IPS-18a (cell line): ENCODE data around the gene SAMD13.

Source experiments
- H3K27ac ChIP-seq: one replicate; pipeline ENCODE4 v1.5.1; 2013; ENCODE audit warnings: low read length
- H3K27me3 ChIP-seq: one replicate; pipeline ENCODE4 v1.6.1; 2013; ENCODE audit warnings: mild to moderate bottlenecking, low read length; ENCODE audit not compliant: control insufficient read depth, insufficient read depth
- H3K36me3 ChIP-seq: one replicate; pipeline ENCODE4 v1.6.1; 2013; ENCODE audit warnings: low read depth, low read length; ENCODE audit not compliant: control insufficient read depth
- H3K4me1 ChIP-seq: one replicate; pipeline ENCODE4 v1.6.1; 2013; ENCODE audit warnings: low read depth, low read length; ENCODE audit not compliant: control insufficient read depth
- H3K4me3 ChIP-seq: one replicate; pipeline ENCODE4 v1.5.1; 2013; ENCODE audit warnings: low read length
- H3K9ac ChIP-seq: one replicate; pipeline ENCODE4 v1.6.1; 2013; ENCODE audit warnings: mild to moderate bottlenecking, low read length, moderate library complexity
- H3K9me3 ChIP-seq: one replicate; pipeline ENCODE4 v1.6.1; 2013; ENCODE audit warnings: low read depth, low read length; ENCODE audit not compliant: control insufficient read depth

Gene SAMD13

DNA sequence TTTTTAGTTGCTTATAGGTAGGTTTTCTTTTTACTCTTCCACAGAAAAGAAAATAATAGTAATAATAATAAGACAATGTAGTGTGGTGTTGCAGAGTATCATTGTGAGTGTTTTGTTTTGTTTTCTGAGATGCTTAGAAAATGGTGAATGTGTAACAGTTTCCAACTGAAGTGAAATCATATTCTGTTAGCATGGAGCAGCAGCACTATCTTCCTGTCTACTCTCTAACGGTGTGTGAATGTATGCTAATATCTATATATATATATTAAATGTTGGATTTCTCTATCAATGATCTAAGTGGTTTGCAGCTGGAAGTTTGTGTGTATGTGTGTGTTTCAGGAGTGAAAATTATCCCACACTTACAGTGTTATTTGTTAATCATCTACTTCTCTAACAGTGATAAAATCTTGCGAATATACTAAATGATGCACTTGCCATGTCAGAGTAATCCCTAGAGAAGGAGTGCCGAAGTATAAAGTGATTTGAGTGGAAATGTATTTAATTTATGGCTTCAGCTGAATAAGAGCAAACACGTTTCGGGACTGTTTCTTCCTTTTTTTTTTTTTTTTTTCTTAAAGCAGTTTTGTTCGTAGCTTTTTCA lies 377 bp downstream of the SAMD13 start:
- no peak overlapping the region for H3K9ac ChIP-seq
- no peak overlapping the region for H3K27ac ChIP-seq
- H3K27me3 ChIP-seq = no peaks in the 10 kb centered on the region
- H3K36me3 ChIP-seq = no peaks in the 10 kb centered on the region
- no peak overlapping the region for H3K4me3 ChIP-seq
- H3K9me3 ChIP-seq = no peaks in the 10 kb centered on the region
- H3K4me1 ChIP-seq = peaks cover 38% of the 10 kb centered on the region

DNA sequence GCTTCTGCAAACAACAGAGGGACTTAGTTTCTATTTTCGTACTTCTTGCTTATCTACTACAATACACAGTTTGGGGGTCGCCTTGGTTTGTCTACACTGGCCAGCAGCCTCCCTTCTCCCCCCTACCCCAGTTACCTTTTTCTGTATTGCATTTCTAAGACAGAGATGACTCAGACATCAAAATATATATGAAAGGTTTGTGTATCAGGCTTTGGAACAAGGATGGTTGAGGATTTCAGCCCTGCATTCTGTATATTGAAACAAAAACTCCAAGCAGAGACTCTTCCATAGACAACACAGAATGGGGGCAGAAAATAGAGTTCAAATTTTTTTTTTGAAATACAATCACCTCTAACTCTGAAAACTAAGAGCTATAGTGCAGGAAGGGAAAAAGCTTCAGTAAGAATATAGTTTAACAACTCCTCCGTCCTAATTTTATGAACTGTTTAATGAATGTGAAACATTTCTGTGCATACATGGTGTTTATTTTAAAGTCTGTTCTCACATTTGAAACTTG lies 1.9 kb downstream of the SAMD13 start:
- Histone ChIP-seq H3K4me1 (peaks cover 38% of the 10 kb centered on the region), H3K27ac (no peak overlapping the region), H3K9me3 (no peaks in the 10 kb centered on the region), H3K4me3 (peak overlapping the region; percentile 27), H3K9ac (peak overlapping the region; percentile 0), H3K27me3 (no peaks in the 10 kb centered on the region), H3K36me3 (no peaks in the 10 kb centered on the region)

- Histone ChIP-seq H3K27ac (no peak overlapping the region), H3K4me1 (peaks cover 13% of the 10 kb centered on the region), H3K36me3 (no peaks in the 10 kb centered on the region), H3K9ac (no peak overlapping the region), H3K27me3 (no peaks in the 10 kb centered on the region), H3K4me3 (no peak overlapping the region), H3K9me3 (no peaks in the 10 kb centered on the region)
These were observed 5.9 kb downstream of the SAMD13 start for GRCh38 chr1:84307398-84307797.

GRCh38 chr1:84311296-84311695 lies 9.8 kb downstream of the SAMD13 start:
- Histone ChIP-seq H3K4me1 (no peaks in the 10 kb centered on the region), H3K27ac (no peak overlapping the region), H3K9ac (no peak overlapping the region), H3K36me3 (no peaks in the 10 kb centered on the region), H3K27me3 (no peaks in the 10 kb centered on the region), H3K9me3 (no peaks in the 10 kb centered on the region), H3K4me3 (no peak overlapping the region)

DNA sequence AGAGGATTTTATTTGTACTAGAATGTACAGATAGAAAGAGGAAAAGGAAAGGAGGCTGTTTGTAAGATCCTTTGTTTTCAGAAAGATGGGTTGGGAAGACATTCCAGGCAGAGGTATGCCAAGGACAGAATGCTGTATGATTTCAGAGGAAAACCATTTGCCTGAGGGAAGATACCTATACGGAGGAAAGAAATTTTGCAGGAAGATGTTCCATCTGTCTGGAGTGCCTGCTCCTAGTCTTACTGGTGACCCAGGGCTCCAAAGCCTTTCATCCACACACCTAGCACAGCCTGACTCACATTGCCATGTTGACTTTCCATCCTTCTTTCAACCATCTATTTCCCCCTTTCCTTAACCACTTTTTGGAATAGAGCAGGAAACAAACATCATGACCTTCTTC lies 18.2 kb downstream of the SAMD13 start:
- Histone ChIP-seq H3K9me3 (no peaks in the 10 kb centered on the region), H3K36me3 (no peaks in the 10 kb centered on the region), H3K4me1 (no peaks in the 10 kb centered on the region), H3K4me3 (no peak overlapping the region), H3K9ac (no peak overlapping the region), H3K27me3 (no peaks in the 10 kb centered on the region), H3K27ac (no peak overlapping the region)

- H3K27me3 ChIP-seq = no peaks in the 10 kb centered on the region
- no peak overlapping the region for H3K27ac ChIP-seq
- no peak overlapping the region for H3K9ac ChIP-seq
- H3K36me3 ChIP-seq = no peaks in the 10 kb centered on the region
- no peaks in the 10 kb centered on the region for H3K9me3 ChIP-seq
- H3K4me3 ChIP-seq = no peak overlapping the region
- H3K4me1 ChIP-seq = peaks cover 9% of the 10 kb centered on the region
These were observed 26.3 kb downstream of the SAMD13 start for GRCh38 chr1:84327830-84328229.

DNA sequence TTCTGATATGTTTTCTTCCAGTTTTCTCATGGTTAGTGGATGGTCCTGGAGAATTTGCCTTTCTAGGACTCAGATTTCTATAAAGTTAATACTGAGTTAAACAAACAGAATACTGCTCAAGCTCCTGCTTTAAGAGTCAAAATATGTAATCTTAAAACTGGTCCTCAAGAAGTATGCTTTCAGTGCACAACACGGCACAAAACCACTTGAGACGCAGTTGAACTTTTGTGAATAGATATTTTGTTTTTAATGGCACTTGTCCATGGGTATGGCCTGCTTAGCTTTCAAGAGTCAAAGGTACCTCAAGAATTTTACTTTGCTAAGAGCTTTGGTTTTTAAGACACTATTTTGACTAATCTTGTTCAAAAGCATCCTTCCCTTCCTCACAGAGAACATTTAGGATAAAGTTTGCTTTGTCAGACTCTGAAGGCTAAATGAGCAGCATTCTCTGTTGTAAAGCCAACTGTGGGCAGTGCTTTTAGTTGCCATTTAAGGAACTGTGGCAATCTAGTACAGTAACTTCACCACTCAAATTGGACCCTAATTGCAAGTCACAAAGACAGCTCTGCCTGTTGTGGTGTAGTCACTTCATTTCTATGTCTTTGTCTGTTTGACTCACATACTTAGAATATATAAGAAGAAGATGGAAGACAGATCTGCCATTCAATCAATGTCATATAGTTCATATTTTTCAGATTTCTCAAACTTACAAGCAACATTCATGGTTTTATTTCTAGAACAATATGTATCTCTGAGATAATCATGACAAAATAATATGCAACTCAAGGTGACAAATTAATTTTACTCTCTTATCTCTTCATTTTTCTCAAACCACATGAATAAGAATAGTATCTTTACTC lies 28.8 kb downstream of the SAMD13 start:
- peaks cover 9% of the 10 kb centered on the region for H3K4me1 ChIP-seq
- H3K27me3 ChIP-seq = no peaks in the 10 kb centered on the region
- no peak overlapping the region for H3K4me3 ChIP-seq
- H3K36me3 ChIP-seq = no peaks in the 10 kb centered on the region
- H3K9ac ChIP-seq = no peak overlapping the region
- no peak overlapping the region for H3K27ac ChIP-seq
- no peaks in the 10 kb centered on the region for H3K9me3 ChIP-seq

DNA sequence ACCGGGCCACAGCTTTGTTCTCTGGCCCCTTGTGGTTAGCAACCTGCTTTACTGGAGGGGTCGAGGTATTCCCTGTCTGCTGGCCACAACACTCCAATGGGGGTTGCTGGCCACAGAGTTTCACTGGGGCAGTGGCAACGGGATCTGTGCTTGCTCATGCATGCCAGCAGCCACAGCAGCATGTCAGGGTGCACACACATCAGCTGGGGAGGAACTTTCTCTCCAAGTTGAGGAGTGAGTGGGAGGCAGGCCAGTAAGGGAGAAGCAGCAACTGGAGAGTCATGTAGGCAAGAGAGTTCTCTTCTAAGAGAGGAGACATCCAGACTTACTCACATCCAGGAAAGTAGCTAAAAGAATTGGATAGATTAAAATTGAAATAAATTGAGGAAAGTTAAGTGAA lies 38.0 kb downstream of the SAMD13 start:
- no peaks in the 10 kb centered on the region for H3K4me1 ChIP-seq
- no peak overlapping the region for H3K4me3 ChIP-seq
- H3K27me3 ChIP-seq = no peaks in the 10 kb centered on the region
- no peak overlapping the region for H3K9ac ChIP-seq
- H3K27ac ChIP-seq = no peak overlapping the region
- H3K36me3 ChIP-seq = no peaks in the 10 kb centered on the region
- H3K9me3 ChIP-seq = no peaks in the 10 kb centered on the region

DNA sequence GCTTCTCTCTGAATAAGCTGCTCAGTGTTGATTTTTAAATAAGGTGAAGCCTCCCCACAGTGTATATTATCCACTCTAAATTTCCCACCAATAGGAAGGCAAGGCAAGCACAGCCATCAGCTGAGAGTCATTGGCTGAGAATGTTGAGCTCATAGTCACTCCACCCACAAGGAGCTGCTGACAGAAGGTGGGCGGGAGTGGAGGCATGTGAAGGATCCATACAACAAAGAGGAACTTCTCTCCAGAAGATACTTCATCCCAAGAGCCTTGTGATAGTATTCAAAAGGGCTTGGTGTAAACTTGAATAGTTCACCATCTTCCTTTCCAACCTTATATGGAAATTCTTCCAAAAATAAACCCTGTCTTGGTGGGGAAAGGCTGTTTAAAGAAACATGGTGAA lies 42.8 kb downstream of the SAMD13 start:
- Histone ChIP-seq H3K4me3 (no peak overlapping the region), H3K27ac (no peak overlapping the region), H3K9me3 (no peaks in the 10 kb centered on the region), H3K36me3 (no peaks in the 10 kb centered on the region), H3K4me1 (no peaks in the 10 kb centered on the region), H3K27me3 (no peaks in the 10 kb centered on the region), H3K9ac (no peak overlapping the region)

- no peaks in the 10 kb centered on the region for H3K9me3 ChIP-seq
- no peak overlapping the region for H3K4me3 ChIP-seq
- H3K4me1 ChIP-seq = no peaks in the 10 kb centered on the region
- no peak overlapping the region for H3K9ac ChIP-seq
- no peaks in the 10 kb centered on the region for H3K36me3 ChIP-seq
- no peaks in the 10 kb centered on the region for H3K27me3 ChIP-seq
- no peak overlapping the region for H3K27ac ChIP-seq
These were observed 43.7 kb downstream of the SAMD13 start for GRCh38 chr1:84345220-84345619.

DNA sequence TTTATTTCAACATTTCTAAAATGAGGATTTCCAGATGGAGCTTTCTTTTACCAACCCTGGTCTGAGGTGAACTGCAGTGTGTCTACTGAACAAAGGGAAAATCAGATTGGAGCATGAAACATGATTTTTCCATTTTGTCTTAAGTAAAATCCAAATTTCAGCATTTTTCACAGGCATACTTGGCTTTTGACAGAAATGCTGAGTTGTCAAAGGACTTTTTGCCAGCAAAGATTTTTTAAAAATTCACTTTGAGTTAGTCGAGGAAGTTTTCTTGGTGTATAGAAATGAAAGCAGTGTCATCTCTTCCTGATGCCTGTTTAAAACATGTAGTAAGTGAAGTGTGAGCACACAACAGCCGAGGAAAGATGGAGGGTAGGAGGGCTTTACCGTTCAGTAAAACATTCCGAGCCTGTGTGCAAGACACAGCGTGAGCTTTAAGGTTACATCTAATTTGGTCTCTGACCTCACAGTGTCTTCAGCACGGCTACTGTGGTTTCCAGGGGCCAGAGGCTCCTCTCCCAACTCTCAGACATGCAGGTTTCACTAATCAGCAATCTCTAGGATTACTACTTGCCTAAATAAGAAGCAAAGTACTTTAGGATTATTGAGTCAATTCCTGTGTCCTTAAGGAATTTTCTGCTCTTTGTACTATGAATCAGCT lies 45.9 kb downstream of the SAMD13 start:
- Histone ChIP-seq H3K27ac (no peak overlapping the region), H3K9ac (no peak overlapping the region), H3K4me1 (no peaks in the 10 kb centered on the region), H3K9me3 (no peaks in the 10 kb centered on the region), H3K27me3 (no peaks in the 10 kb centered on the region), H3K4me3 (no peak overlapping the region), H3K36me3 (no peaks in the 10 kb centered on the region)
